Hepatocyte (in vitro differentiated cells): ENCODE data around the gene SEMA3D. TPM values are rescaled to one million over a fixed set of nuclear protein-coding genes. Genes with fewer than 3 reads are reported as not detected.

Source experiments
- DNase-seq: peaks from one replicate; pipeline ENCODE4 v3.0.0-alpha.2; 2016; ENCODE audit warnings: low spot score
- H2AFZ ChIP-seq: fragments of 200-600 bp; sonication (generic); 2 replicates; pipeline ENCODE4 v1.6.0; 2016; ENCODE audit warnings: antibody characterized with exemption, mild to moderate bottlenecking
- H3K27ac ChIP-seq: fragments of 200-600 bp; sonication (generic); 2 replicates; pipeline ENCODE4 v1.5.1; 2016; ENCODE audit warnings: mild to moderate bottlenecking
- H3K27me3 ChIP-seq: fragments of 200-600 bp; sonication (generic); 2 replicates; pipeline ENCODE4 v1.6.1; 2016
- H3K36me3 ChIP-seq: fragments of 200-600 bp; sonication (generic); replicated peaks from 2 replicates; pipeline ENCODE4 v1.5.1; 2016; ENCODE audit warnings: low read depth; ENCODE audit not compliant: insufficient read depth
- H3K4me1 ChIP-seq: fragments of 200-600 bp; sonication (generic); 2 replicates; pipeline ENCODE4 v1.5.1; 2016; ENCODE audit warnings: mild to moderate bottlenecking, moderate library complexity; ENCODE audit not compliant: insufficient read depth
- H3K4me2 ChIP-seq: fragments of 200-600 bp; sonication (generic); 2 replicates; pipeline ENCODE4 v1.6.0; 2016
- H3K4me3 ChIP-seq: fragments of 200-600 bp; sonication (generic); 2 replicates; pipeline ENCODE4 v1.5.1; 2016; ENCODE audit warnings: mild to moderate bottlenecking
- H3K79me2 ChIP-seq: fragments of 200-600 bp; sonication (generic); 2 replicates; pipeline ENCODE4 v1.6.0; 2017; ENCODE audit warnings: mild to moderate bottlenecking
- H3K9me2 ChIP-seq: fragments of 200-600 bp; sonication (generic); replicated peaks from 2 replicates; pipeline ENCODE4 v1.6.0; 2017; ENCODE audit warnings: mild to moderate bottlenecking; ENCODE audit not compliant: insufficient read depth
- H3K9me3 ChIP-seq: fragments of 200-600 bp; sonication (generic); 2 replicates; pipeline ENCODE4 v1.5.1; 2016; ENCODE audit warnings: low read depth, mild to moderate bottlenecking
- H4K20me1 ChIP-seq: fragments of 200-600 bp; sonication (generic); 2 replicates; pipeline ENCODE4 v1.6.0; 2016; ENCODE audit warnings: mild to moderate bottlenecking; ENCODE audit not compliant: insufficient read depth, poor library complexity, severe bottlenecking
- EZH2 ChIP-seq: fragments of 200-600 bp; sonication (generic); IDR thresholded peaks from 2 replicates; pipeline ENCODE4 v1.6.1; 2016; ENCODE audit warnings: antibody characterized with exemption, mild to moderate bottlenecking, borderline replicate concordance
- EZH2phosphoT487 ChIP-seq: fragments of 200-600 bp; sonication (generic); IDR thresholded peaks from one replicate; pipeline ENCODE4 v1.6.1; 2018; ENCODE audit warnings: antibody characterized with exemption, mild to moderate bottlenecking, low read depth, moderate library complexity; ENCODE audit not compliant: unreplicated experiment, severe bottlenecking
- WGBS: methylation state at CpG from one replicate; pipeline ENCODE4 v1.1.6; 2016; ENCODE audit warnings: low lambda C conversion rate; ENCODE audit errors: missing lambda C conversion rate; 5-methylcytosine and 5-hydroxymethylcytosine counted together
- polyA plus RNA-seq: library from polyadenylated mRNA; unstranded; fragments of >200 nt; fragmentation: Nextera tagmentation; extraction: Ambion mirVana; gene quantifications from 2 replicates; pipeline ENCODE4 v1.2.1, GENCODE V29; 2016
- total RNA-seq: library from RNA; depleted of rRNA; stranded (reverse); fragments of >200 nt; gene quantifications from 2 replicates; pipeline ENCODE4 v1.2.3, GENCODE V29; 2014
- TF ChIP-seq, protein P1 (sequence below): fragments of 200-600 bp; sonication (generic); IDR thresholded peaks from 2 replicates; pipeline ENCODE4 v1.5.1; 2016; ENCODE audit warnings: antibody characterized with exemption, mild to moderate bottlenecking; ENCODE audit not compliant: poor library complexity

The SEMA3D gene
- total and polyA plus RNA-seq, 2 experiments from 2014 or later: 18.7 to 44.9 TPM

DNA sequence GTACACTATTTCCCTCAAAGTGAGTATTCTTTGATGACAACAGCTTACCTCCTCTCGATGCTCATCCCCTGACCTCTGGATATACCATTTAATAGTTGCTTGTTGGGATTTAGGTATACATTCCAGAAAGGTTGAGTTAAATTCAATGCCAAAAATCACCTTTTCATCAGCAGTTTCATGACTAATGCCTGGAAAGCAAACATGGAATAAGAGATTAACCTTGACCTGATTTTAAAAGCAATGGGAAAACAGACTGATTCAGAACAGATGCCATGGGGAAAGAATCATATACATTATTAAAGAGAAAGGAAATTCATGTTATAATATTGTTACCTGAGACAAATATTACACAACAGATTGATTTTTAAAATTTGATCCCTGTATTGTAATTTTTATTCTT lies 180.1 kb downstream of the SEMA3D start:
- H3K27ac ChIP-seq: no peak overlapping the region
- no peaks in the 10 kb centered on the region for H3K4me1 ChIP-seq
- H3K9me2 ChIP-seq: no peaks in the 10 kb centered on the region
- no peak overlapping the region for H2AFZ ChIP-seq
- no peak overlapping the region for H3K4me3 ChIP-seq
- no peaks in the 10 kb centered on the region for H3K79me2 ChIP-seq
- DNase-seq: no peak
- H3K9me3 ChIP-seq: no peaks in the 10 kb centered on the region
- no peak overlapping the region for H3K4me2 ChIP-seq
- WGBS: 89% methylated on average over 1 of the region's 1 CpG
- TF ChIP-seq, protein P1, sequence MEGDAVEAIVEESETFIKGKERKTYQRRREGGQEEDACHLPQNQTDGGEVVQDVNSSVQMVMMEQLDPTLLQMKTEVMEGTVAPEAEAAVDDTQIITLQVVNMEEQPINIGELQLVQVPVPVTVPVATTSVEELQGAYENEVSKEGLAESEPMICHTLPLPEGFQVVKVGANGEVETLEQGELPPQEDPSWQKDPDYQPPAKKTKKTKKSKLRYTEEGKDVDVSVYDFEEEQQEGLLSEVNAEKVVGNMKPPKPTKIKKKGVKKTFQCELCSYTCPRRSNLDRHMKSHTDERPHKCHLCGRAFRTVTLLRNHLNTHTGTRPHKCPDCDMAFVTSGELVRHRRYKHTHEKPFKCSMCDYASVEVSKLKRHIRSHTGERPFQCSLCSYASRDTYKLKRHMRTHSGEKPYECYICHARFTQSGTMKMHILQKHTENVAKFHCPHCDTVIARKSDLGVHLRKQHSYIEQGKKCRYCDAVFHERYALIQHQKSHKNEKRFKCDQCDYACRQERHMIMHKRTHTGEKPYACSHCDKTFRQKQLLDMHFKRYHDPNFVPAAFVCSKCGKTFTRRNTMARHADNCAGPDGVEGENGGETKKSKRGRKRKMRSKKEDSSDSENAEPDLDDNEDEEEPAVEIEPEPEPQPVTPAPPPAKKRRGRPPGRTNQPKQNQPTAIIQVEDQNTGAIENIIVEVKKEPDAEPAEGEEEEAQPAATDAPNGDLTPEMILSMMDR: no peak
- no peak for TF ChIP-seq EZH2
- TF ChIP-seq EZH2phosphoT487: no peak
- no peaks in the 10 kb centered on the region for H3K36me3 ChIP-seq
- no peaks in the 10 kb centered on the region for H4K20me1 ChIP-seq
- no peaks in the 10 kb centered on the region for H3K27me3 ChIP-seq

DNA sequence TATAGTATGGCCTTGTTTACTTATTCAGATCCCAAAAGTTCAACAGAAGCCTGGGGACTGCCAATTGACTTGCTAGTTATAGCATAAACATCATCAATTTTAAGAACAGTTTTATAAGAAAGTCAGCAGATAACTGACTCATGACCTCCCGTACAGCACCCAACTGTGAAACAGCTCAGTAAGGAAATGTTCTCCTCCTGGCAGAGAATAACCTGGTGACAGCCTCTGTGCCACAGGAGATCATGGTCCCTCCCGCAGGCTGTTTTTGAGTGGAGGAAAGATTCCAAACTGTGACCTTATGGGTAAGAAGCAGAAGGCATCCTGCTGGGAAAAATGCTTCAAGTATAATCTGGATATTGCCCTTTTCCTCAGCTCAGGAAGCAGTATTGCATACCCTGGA lies 182.5 kb downstream of the SEMA3D start:
- TF ChIP-seq EZH2phosphoT487 (no peak), EZH2 (no peak)
- TF ChIP-seq, protein P1: no peak

DNA sequence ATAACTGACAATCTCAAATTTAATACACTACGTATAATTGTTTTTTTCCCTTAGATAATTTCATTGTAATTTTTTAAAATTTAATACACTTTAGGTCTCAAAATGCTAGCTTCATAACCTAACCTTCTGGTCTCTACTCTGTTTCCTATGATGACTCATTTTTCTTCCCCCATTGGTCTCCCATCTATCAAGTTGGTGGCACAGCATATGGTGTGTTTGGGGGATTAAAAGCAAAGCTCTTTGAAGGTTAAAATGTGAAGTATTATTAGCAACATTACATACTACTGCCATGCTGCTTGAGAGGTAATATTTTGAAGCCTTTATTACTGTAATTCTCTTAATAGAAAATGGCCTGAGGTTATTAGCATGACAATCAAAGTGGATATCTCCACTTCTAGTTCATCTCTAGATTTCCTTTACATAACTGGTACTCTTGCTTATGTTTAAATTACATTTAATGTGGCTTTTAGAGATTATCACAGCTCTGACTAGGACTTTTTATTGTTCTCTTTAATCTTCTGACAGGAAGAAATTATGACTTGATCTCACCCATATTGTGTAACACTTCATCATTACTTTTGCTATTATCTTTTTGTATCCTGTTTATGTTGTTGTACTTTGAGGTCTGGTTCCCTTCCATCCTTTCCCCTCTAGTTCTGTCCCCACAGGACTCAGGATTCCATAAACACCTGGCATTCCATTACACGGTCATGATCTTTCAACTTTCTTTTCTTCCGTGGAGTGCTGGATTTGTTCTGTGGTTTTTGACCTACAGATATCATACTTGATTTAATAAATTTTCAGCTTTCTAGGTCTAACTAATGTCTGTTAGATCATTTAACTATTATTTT lies 185.1 kb downstream of the SEMA3D start:
- no peaks in the 10 kb centered on the region for H3K9me2 ChIP-seq
- H3K4me3 ChIP-seq: no peak overlapping the region
- 70% methylated on average over 3 of the region's 3 CpGs for WGBS

More for the DNA sequence above, 182.5 kb downstream of the SEMA3D start:
- Histone ChIP-seq H3K79me2 (no peaks in the 10 kb centered on the region), H3K27ac (no peak overlapping the region), H3K9me2 (no peaks in the 10 kb centered on the region), H2AFZ (no peak overlapping the region), H3K4me2 (no peak overlapping the region), H4K20me1 (no peaks in the 10 kb centered on the region), H3K27me3 (no peaks in the 10 kb centered on the region), H3K4me1 (no peaks in the 10 kb centered on the region), H3K36me3 (no peaks in the 10 kb centered on the region), H3K9me3 (no peaks in the 10 kb centered on the region), H3K4me3 (no peak overlapping the region)
- 47% methylated on average over 2 of the region's 2 CpGs for WGBS
- no peak for DNase-seq

More for the DNA sequence above, 185.1 kb downstream of the SEMA3D start:
- H3K4me1 ChIP-seq: no peaks in the 10 kb centered on the region
- H3K27ac ChIP-seq: no peak overlapping the region
- no peaks in the 10 kb centered on the region for H4K20me1 ChIP-seq
- no peak for DNase-seq
- H2AFZ ChIP-seq: no peak overlapping the region
- H3K9me3 ChIP-seq: no peaks in the 10 kb centered on the region
- no peaks in the 10 kb centered on the region for H3K27me3 ChIP-seq
- TF ChIP-seq EZH2 (no peak), EZH2phosphoT487 (no peak)
- TF ChIP-seq, protein P1: no peak
- no peaks in the 10 kb centered on the region for H3K79me2 ChIP-seq
- H3K36me3 ChIP-seq: no peaks in the 10 kb centered on the region
- H3K4me2 ChIP-seq: no peak overlapping the region
